Inferior parietal cortex (tissue), 1 donor: Measurements from ENCODE around the gene PRKAR1A.

ENCODE experiments used
- DNase-seq: peaks from one replicate; pipeline ENCODE4 v3.0.0-alpha.2; 2016; ENCODE audit errors: extremely low spot score

The PRKAR1A gene

GRCh38 chr17:68600067-68600930, 88.1 kb downstream of the PRKAR1A start:
- DNase-seq, result no peak
